Lung (tissue), 12 donors: Measurements from ENCODE around the gene CLDN15. TPM values are rescaled to one million over a fixed set of nuclear protein-coding genes. Genes with fewer than 3 reads are reported as not detected.

Experiments used
- ATAC-seq: fragments of 200-7000 bp; cut with Tn5 transposase; one replicate; pipeline ENCODE4 v1.9.1; 2020; ENCODE audit warnings: moderate number of reproducible peaks; ENCODE audit not compliant: insufficient read depth, low FRiP score
- DNase-seq, 3 donors: peaks; one replicate each; pipeline ENCODE4 v3.0.0-alpha.2; 2013 to 2017
- H3K27ac ChIP-seq, 2 donors: one replicate each; pipeline ENCODE4 v1.5.1; 2013; ENCODE audit warnings: mild to moderate bottlenecking in 2 of 2, moderate library complexity in 2 of 2, control low read depth in 1 of 2, inconsistent platforms in 1 of 2, low read depth in 1 of 2, low read length in 1 of 2
- H3K27me3 ChIP-seq, 3 donors: one replicate each; pipeline ENCODE4 v1.5.1; 2013; ENCODE audit warnings: low read length in 2 of 3; ENCODE audit not compliant: control insufficient read depth in 3 of 3, insufficient read depth in 3 of 3
- H3K36me3 ChIP-seq, 4 donors: one replicate each; pipeline ENCODE4 v1.5.1; 2013; ENCODE audit warnings: low read length in 4 of 4, mild to moderate bottlenecking in 1 of 4, moderate library complexity in 1 of 4; ENCODE audit not compliant: control insufficient read depth in 4 of 4, insufficient read depth in 4 of 4
- H3K4me1 ChIP-seq, 5 donors: one replicate each; pipeline ENCODE4 v1.5.1; 2013; ENCODE audit warnings: low read length in 5 of 5, mild to moderate bottlenecking in 2 of 5, moderate library complexity in 1 of 5; ENCODE audit not compliant: control insufficient read depth in 5 of 5, insufficient read depth in 5 of 5
- H3K4me3 ChIP-seq: one replicate; pipeline ENCODE4 v1.5.1; 2013; ENCODE audit warnings: mild to moderate bottlenecking, control low read depth, moderate library complexity
- H3K9ac ChIP-seq, 2 donors: one replicate each; pipeline ENCODE4 v1.5.1; 2013; ENCODE audit warnings: low read length in 2 of 2, control low read depth in 1 of 2; ENCODE audit not compliant: insufficient read depth in 1 of 2
- H3K9me3 ChIP-seq, 4 donors: one replicate each; pipeline ENCODE4 v1.5.1; 2013; ENCODE audit warnings: low read length in 3 of 4, mild to moderate bottlenecking in 1 of 4, moderate library complexity in 1 of 4; ENCODE audit not compliant: control insufficient read depth in 4 of 4, insufficient read depth in 3 of 4
- WGBS, 2 donors: extraction: QIAGEN DNeasy Blood & Tissue Kit; methylation state at CpG; one replicate each; pipeline ENCODE4 v1.1.7; 2013; 5-methylcytosine and 5-hydroxymethylcytosine counted together
- polyA plus RNA-seq, 2 donors: library from polyadenylated mRNA; stranded (reverse); fragments of 200-250 nt; gene quantifications; one replicate each; pipeline ENCODE4 v1.2.1, GENCODE V29; 2013
- total RNA-seq, 2 donors: library from RNA; depleted of rRNA in 1 of 2; stranded (reverse); fragments of >200 nt in 1 of 2; gene quantifications; one replicate each; pipeline ENCODE4 v1.2.1, GENCODE V29; 2014 to 2021
- TF ChIP-seq, protein P1 (sequence below): IDR thresholded peaks from 2 replicates; pipeline ENCODE4 v1.5.1; 2012; ENCODE audit warnings: mild to moderate bottlenecking; ENCODE audit errors: control extremely low read depth, extremely low read depth
- donor health status: control.
- donor health status: control.
- donor health status: Bipolar disorder and iron deficiency.
- donor health status: healthy.
- donor health status: DM: yes; HTN: yes; CAD: no.

Gene CLDN15
- total and polyA plus RNA-seq, 4 donors = 5.2 to 8.0 (median 6.6) TPM

GRCh38 chr7:101233907-101234547 is 3.6 kb downstream of the CLDN15 start:
- Histone ChIP-seq H3K4me1 (peaks cover 0 to 18% (median 13%) of the 10 kb centered on the region in 5 donors), H3K36me3 (peaks cover 3 to 22% (median 8%) of the 10 kb centered on the region in 4 donors), H3K9ac (no peak overlapping the region), H3K27ac (no peak overlapping the region), H3K27me3 (no peaks in the 10 kb centered on the region), H3K9me3 (no peaks in the 10 kb centered on the region), H3K4me3 (no peak overlapping the region)
- DNase-seq = no peak
- TF ChIP-seq, protein P1, sequence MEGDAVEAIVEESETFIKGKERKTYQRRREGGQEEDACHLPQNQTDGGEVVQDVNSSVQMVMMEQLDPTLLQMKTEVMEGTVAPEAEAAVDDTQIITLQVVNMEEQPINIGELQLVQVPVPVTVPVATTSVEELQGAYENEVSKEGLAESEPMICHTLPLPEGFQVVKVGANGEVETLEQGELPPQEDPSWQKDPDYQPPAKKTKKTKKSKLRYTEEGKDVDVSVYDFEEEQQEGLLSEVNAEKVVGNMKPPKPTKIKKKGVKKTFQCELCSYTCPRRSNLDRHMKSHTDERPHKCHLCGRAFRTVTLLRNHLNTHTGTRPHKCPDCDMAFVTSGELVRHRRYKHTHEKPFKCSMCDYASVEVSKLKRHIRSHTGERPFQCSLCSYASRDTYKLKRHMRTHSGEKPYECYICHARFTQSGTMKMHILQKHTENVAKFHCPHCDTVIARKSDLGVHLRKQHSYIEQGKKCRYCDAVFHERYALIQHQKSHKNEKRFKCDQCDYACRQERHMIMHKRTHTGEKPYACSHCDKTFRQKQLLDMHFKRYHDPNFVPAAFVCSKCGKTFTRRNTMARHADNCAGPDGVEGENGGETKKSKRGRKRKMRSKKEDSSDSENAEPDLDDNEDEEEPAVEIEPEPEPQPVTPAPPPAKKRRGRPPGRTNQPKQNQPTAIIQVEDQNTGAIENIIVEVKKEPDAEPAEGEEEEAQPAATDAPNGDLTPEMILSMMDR = no peak
- no peak for ATAC-seq
- 88 to 93% methylated on average over 21 of the region's 21 CpGs for WGBS, 2 donors

DNA sequence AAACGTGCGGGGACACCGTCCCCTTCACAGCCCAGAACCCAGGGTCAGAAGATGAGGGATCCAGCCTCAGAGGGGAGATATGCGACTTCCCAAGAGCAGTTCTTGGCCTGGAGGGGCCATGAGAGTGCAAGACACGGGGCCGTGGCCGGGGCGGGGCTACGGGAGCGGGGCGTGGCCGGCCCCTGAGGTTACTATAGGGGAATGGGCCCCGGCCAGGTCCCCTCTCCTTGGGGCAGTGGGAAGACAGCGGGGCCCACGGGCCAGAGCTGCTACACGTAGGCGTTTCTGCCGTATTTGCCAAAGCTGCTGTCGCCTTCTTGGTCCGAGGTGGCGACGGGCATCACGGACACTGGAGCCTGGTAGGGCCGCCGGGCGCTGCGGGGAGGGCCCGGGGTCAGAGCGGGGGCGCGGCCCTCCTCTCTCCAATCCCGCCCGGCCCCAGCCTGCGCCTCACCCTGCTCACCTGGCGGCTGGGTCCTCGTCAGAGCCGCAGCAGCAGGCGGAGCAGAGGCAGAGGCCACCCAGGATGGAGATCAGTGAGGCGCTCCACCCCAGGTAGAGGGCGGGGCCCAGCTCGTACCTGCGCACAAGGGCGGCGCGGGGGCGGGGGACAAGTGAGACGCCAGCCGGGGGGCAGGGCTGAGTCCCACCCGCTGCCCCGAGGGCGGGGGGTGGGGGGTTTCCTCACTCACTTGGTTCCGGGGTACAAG is 5.3 kb downstream of the CLDN15 start:
- Histone ChIP-seq H3K36me3 (peaks cover 3 to 22% (median 4%) of the 10 kb centered on the region in 4 donors), H3K9me3 (no peaks in the 10 kb centered on the region), H3K27ac (peak overlapping the region in 1 of 2 donors; percentile 71), H3K27me3 (no peaks in the 10 kb centered on the region), H3K9ac (no peak overlapping the region), H3K4me3 (peak overlapping the region; percentile 36), H3K4me1 (peaks cover 0 to 13% (median 7%) of the 10 kb centered on the region in 5 donors)
- 35 to 76% methylated on average over 51 to 52 of the region's 52 CpGs for WGBS, 2 donors
- TF ChIP-seq, protein P1 = no peak
- DNase-seq (peak in 1 of 3 donors; percentile 43), ATAC-seq (peak; percentile 76)

GRCh38 chr7:101231644-101232043 is 6.0 kb downstream of the CLDN15 start:
- DNase-seq (peak in 1 of 3 donors; percentile 35), ATAC-seq (no peak)
- H3K4me1 ChIP-seq = peaks cover 2 to 10% (median 7%) of the 10 kb centered on the region in 5 donors
- H3K4me3 ChIP-seq = no peak overlapping the region
- 51 to 70% methylated on average over 7 of the region's 7 CpGs for whole genome bisulfite sequencing, 2 donors
- H3K27ac ChIP-seq = peak overlapping the region in 1 of 2 donors; percentile 71
- TF ChIP-seq, protein P1 = no peak
- H3K9ac ChIP-seq = no peak overlapping the region
- peaks cover 3 to 21% (median 4%) of the 10 kb centered on the region in 4 donors for H3K36me3 ChIP-seq
- H3K9me3 ChIP-seq = no peaks in the 10 kb centered on the region
- H3K27me3 ChIP-seq = no peaks in the 10 kb centered on the region
